H1 (cell line): ENCODE data around the gene ARGLU1. TPM values are rescaled to one million over a fixed set of nuclear protein-coding genes. Genes with fewer than 3 reads are reported as not detected.
A peak's percentile ranks its signal among the peaks of the same experiment; 100 is the strongest.

Experiments used
- BACH1 ChIP-seq: IDR thresholded peaks from 2 replicates; pipeline ENCODE4 v1.6.1; 2012; ENCODE audit warnings: low read length, improper control_type of control experiment
- EGR1 ChIP-seq: IDR thresholded peaks from 2 replicates; pipeline ENCODE4 v1.6.1; 2011; ENCODE audit warnings: low read depth, low read length, borderline replicate concordance
- EP300 ChIP-seq, 2 experiments: IDR thresholded peaks; 1 replicate in 1 of 2; 2 replicates in 1 of 2; pipeline ENCODE4 v1.6.1; 2011 to 2012; ENCODE audit warnings: low read depth in 2 of 2, low read length in 2 of 2, mild to moderate bottlenecking in 2 of 2, borderline replicate concordance in 1 of 2, inconsistent platforms in 1 of 2, moderate library complexity in 1 of 2
- HDAC2 ChIP-seq, 2 experiments: fragments of 300-600 bp in 1 of 2; sonication (generic) in 1 of 2; IDR thresholded peaks; 2 replicates each; pipeline ENCODE4 v1.6.1; 2011 to 2012; ENCODE audit warnings: low read depth in 2 of 2, low read length in 2 of 2, mild to moderate bottlenecking in 2 of 2, moderate library complexity in 2 of 2, borderline replicate concordance in 1 of 2, inconsistent platforms in 1 of 2
- JUND ChIP-seq: IDR thresholded peaks from 2 replicates; pipeline ENCODE4 v1.6.1; 2011; ENCODE audit warnings: mild to moderate bottlenecking, improper control_type of control experiment, low read length
- KDM5A ChIP-seq: fragments of 200-600 bp; IDR thresholded peaks from 2 replicates; pipeline ENCODE4 v1.7.1; 2012; ENCODE audit warnings: mild to moderate bottlenecking, low read length, inconsistent platforms, mixed read lengths
- RAD21 ChIP-seq, 2 experiments: IDR thresholded peaks in 1 of 2; conservative IDR thresholded peaks in 1 of 2; 2 replicates each; pipeline ENCODE4 v1.6.1; 2011; ENCODE audit warnings: low read depth in 2 of 2, low read length in 2 of 2, improper control_type of control experiment in 1 of 2, inconsistent platforms in 1 of 2, mild to moderate bottlenecking in 1 of 2, moderate library complexity in 1 of 2
- RNF2 ChIP-seq: fragments of 200-900, 300-1000 bp; sonication (generic); IDR thresholded peaks from 2 replicates; pipeline ENCODE4 v1.7.1; 2016; ENCODE audit warnings: borderline replicate concordance, low read depth, mild to moderate bottlenecking, antibody characterized with exemption, low read length; ENCODE audit not compliant: poor library complexity, severe bottlenecking; ENCODE audit errors: missing control alignments
- SAP30 ChIP-seq: fragments of 300-600 bp; sonication (generic); IDR thresholded peaks from 2 replicates; pipeline ENCODE4 v1.7.1; 2012; ENCODE audit warnings: low read length, moderate library complexity, mild to moderate bottlenecking, inconsistent platforms; ENCODE audit not compliant: insufficient read depth, insufficient replicate concordance
- SP1 ChIP-seq: IDR thresholded peaks from 2 replicates; pipeline ENCODE4 v1.6.1; 2011; ENCODE audit warnings: low read depth, low read length
- SP4 ChIP-seq: IDR thresholded peaks from 2 replicates; pipeline ENCODE4 v1.6.1; 2012; ENCODE audit warnings: low read length, inconsistent platforms
- SUZ12 ChIP-seq: fragments of 200-600 bp; sonication (generic); IDR thresholded peaks from 2 replicates; pipeline ENCODE4 v1.6.1; 2012; ENCODE audit warnings: mild to moderate bottlenecking, inconsistent platforms, low read length, moderate library complexity, mixed read lengths
- TCF12 ChIP-seq: IDR thresholded peaks from 2 replicates; pipeline ENCODE4 v1.6.1; 2011; ENCODE audit warnings: low read depth, mild to moderate bottlenecking, low read length
- ZNF274 ChIP-seq: IDR thresholded peaks from 2 replicates; pipeline ENCODE4 v1.7.0; 2012; ENCODE audit warnings: low read length, borderline replicate concordance; ENCODE audit errors: extremely low read depth
- polyA plus RNA-seq, 7 experiments: library from polyadenylated mRNA; depleted of rRNA in 3 of 7; stranded (reverse) in 5 of 7; unstranded in 2 of 7; fragments of >200 nt in 5 of 7; fragments of 200-250 nt in 2 of 7; gene quantifications; 1 replicate in 5 of 7; 2 replicates in 1 of 7; 4 replicates in 1 of 7; pipeline versions ENCODE4 v1.2.1 to v1.2.3, GENCODE V29; 2011 to 2013; ENCODE audit warnings: missing spikeins in 2 of 7, mixed read lengths in 2 of 7
- total RNA-seq: library from RNA; stranded (reverse); fragmentation: NEBNext Ultra II Directional; extraction: Animal tissue kit (Norgen Biotek cat#: 25700); gene quantifications from 2 replicates; pipeline ENCODE4 v1.2.1, GENCODE V29; 2021
- TF ChIP-seq, protein P1 (sequence below): IDR thresholded peaks from 2 replicates; pipeline ENCODE4 v1.6.1; 2012; ENCODE audit warnings: low read length, inconsistent platforms
- TF ChIP-seq, protein P2 (sequence below): IDR thresholded peaks from 2 replicates; pipeline ENCODE4 v1.6.1; 2012; ENCODE audit warnings: inconsistent platforms

The ARGLU1 gene
- total and polyA plus RNA-seq, 2 of the 8 experiments (the other 6 are each of a cell fraction or from before 2014, with no cell fraction given): 47.8 to 84.9 TPM

DNA sequence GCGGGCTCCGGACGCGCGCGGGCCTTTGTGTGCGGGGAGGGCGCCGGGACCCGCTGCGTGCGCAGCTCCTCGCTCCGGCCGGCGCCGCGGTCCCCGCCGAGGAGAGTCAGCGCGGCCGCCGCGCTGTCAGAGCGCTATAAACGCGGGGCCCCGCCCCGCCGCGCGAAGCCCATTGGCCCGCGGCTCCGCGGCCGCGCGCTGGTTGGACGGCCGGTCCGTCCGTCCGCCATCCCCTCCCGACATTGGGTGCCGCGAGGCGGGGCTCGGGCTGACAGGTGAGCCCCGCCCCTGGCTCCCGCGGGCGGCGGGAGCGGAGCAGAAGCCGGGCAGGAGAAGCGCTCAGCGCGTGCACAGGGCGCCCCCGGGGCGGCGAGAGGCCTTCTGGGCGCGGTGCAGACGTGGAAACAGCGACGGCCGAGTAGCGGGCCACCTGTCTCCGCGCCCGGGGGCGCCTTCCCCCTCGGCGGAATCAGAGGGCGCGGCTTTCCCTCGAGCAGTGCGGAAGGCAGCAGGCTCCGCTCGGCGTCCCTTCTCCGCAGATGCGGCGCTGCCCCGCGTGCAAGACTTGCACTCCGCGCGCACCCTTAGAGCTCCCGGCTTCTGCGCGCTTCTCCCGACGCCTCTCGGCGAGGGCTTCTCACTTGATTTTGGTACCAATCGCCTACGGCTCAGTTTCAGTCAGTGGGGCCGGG, 32.2 kb downstream of the ARGLU1 start, which contains the start of gene EFNB2 (continued):
- TF ChIP-seq JUND (no peak), EP300 (IDR thresholded peaks at IDR 0.05; ENCODE audit: borderline replicate concordance in 1 of 2, low read depth in 2 of 2, low read length in 2 of 2) (no peak), RAD21 (IDR thresholded peaks at IDR 0.05 in 1 of 2, conservative IDR thresholded peaks at IDR 0.05 in 1 of 2; ENCODE audit: low read depth in 2 of 2, low read length in 2 of 2) (peak; percentile 22 to 31; a peak in 2 of 4 replicates), BACH1 (no peak), EGR1 (no peak), SP4 (no peak), TCF12 (no peak), KDM5A (no peak), SP1 (peak; percentile 97), HDAC2 (IDR thresholded peaks at IDR 0.05; ENCODE audit: borderline replicate concordance in 1 of 2, low read depth in 2 of 2, low read length in 2 of 2) (peak in 1 of 2 experiments; percentile 23; a peak in 1 of 4 replicates), RNF2 (peak; percentile 64), ZNF274 (no peak), SUZ12 (no peak), SAP30 (no peak)
- TF ChIP-seq, protein P1, sequence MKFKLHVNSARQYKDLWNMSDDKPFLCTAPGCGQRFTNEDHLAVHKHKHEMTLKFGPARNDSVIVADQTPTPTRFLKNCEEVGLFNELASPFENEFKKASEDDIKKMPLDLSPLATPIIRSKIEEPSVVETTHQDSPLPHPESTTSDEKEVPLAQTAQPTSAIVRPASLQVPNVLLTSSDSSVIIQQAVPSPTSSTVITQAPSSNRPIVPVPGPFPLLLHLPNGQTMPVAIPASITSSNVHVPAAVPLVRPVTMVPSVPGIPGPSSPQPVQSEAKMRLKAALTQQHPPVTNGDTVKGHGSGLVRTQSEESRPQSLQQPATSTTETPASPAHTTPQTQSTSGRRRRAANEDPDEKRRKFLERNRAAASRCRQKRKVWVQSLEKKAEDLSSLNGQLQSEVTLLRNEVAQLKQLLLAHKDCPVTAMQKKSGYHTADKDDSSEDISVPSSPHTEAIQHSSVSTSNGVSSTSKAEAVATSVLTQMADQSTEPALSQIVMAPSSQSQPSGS: no peak
- TF ChIP-seq, protein P2, sequence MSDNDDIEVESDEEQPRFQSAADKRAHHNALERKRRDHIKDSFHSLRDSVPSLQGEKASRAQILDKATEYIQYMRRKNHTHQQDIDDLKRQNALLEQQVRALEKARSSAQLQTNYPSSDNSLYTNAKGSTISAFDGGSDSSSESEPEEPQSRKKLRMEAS: peak; percentile 76
